DND-41 (cell line): ENCODE data around the gene MFF.

Experiments used
- CTCF ChIP-seq: IDR thresholded peaks from 2 replicates; pipeline ENCODE4 v1.5.1; 2012; ENCODE audit warnings: borderline replicate concordance, low read length, moderate library complexity, mild to moderate bottlenecking; ENCODE audit not compliant: poor library complexity, severe bottlenecking; ENCODE audit errors: extremely low read depth
- EZH2 ChIP-seq: IDR thresholded peaks from 3 replicates; pipeline ENCODE4 v1.6.1; 2012; ENCODE audit warnings: borderline replicate concordance, low read depth, mild to moderate bottlenecking, moderate library complexity, low read length, inconsistent platforms; ENCODE audit not compliant: severe bottlenecking

- TF ChIP-seq CTCF (no peak), EZH2 (no peak)
These were observed 19.2 kb downstream of the MFF start for GRCh38 chr2:227344231-227344630.
